ENCODE results near the gene CBLIF. TPM values are rescaled to one million over a fixed set of nuclear protein-coding genes. Genes with fewer than 3 reads are reported as not detected.
A peak's percentile ranks its signal among the peaks of the same experiment; 100 is the strongest.
"Not testable (repeated sequence)": the region's sequence is repeated elsewhere in the genome, so short reads cannot be mapped to it uniquely, and the experiment has no call there.

Gene CBLIF
- total RNA-seq, 2 experiments from 2014 or later = not detected

DNA sequence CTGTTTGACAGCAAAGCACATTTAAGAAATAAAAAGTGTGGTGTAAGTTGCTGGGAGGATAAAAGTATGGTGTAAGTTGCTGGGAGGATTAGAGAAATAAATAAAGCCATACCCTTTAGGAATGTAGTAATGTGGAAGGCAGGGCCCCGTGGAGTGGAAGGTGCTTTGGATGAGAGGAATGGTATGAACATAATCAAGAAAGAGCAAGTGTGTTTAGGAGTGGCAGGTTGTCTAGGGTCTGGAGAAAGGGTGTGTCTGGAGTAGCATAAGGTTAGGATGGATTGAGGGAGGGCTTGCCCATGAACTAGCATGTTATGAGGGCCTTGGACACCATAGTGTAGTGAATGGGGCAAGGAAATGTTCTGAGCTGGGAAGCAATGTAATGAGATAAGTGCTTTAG lies 52.8 kb downstream of the CBLIF start:
- TF ChIP-seq, protein P1, sequence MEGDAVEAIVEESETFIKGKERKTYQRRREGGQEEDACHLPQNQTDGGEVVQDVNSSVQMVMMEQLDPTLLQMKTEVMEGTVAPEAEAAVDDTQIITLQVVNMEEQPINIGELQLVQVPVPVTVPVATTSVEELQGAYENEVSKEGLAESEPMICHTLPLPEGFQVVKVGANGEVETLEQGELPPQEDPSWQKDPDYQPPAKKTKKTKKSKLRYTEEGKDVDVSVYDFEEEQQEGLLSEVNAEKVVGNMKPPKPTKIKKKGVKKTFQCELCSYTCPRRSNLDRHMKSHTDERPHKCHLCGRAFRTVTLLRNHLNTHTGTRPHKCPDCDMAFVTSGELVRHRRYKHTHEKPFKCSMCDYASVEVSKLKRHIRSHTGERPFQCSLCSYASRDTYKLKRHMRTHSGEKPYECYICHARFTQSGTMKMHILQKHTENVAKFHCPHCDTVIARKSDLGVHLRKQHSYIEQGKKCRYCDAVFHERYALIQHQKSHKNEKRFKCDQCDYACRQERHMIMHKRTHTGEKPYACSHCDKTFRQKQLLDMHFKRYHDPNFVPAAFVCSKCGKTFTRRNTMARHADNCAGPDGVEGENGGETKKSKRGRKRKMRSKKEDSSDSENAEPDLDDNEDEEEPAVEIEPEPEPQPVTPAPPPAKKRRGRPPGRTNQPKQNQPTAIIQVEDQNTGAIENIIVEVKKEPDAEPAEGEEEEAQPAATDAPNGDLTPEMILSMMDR (IDR thresholded peaks at IDR 0.05) = no peak
- no peaks in the 10 kb centered on the region for H3K27me3 Mint-ChIP-seq
- CTCF ChIA-PET = no interaction called here
- H3K27ac Mint-ChIP-seq = no peak overlapping the region
- DNase-seq (no peak), ATAC-seq (no peak)
- POLR2A ChIA-PET = no interaction called here
- no peak overlapping the region for H3K4me3 Mint-ChIP-seq
- H3K4me1 Mint-ChIP-seq (ENCODE audit: low read depth) = no peaks in the 10 kb centered on the region
- H3K36me3 Mint-ChIP-seq (ENCODE audit: low read depth) = peaks cover 12% of the 10 kb centered on the region
- intact Hi-C loops (cut with micrococcal nuclease) = no loop called here
- no peaks in the 10 kb centered on the region for H3K9me3 Mint-ChIP-seq

DNA sequence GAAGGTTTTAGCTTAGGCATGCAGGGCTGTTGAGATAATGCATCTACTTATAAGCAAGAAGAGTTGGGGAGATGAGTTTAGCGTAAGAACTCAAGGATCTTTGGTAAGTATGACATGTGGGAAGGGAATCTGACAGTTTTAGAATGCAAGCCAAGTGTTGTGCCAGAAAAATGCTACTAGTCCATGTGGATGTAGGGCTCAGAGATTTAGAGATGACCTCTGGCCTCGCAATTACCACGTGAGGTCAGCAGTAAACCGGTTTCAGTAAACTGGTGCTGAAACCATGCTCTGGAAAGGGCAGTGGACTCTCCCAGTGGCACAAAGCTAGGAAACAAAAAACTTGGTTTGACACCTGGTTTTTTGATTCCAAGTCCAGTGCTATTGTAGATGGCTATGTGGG lies 53.7 kb downstream of the CBLIF start:
- DNase-seq (no peak), ATAC-seq (no peak)
- H3K4me1 Mint-ChIP-seq (ENCODE audit: low read depth) = no peaks in the 10 kb centered on the region
- H3K4me3 Mint-ChIP-seq = no peak overlapping the region
- TF ChIP-seq, protein P1 (IDR thresholded peaks at IDR 0.05) = no peak
- POLR2A ChIA-PET = no interaction called here
- H3K27ac Mint-ChIP-seq = no peak overlapping the region
- CTCF ChIA-PET = no interaction called here
- intact Hi-C loops (cut with micrococcal nuclease) = no loop called here
- peaks cover 12% of the 10 kb centered on the region for H3K36me3 Mint-ChIP-seq (ENCODE audit: low read depth)
- no peaks in the 10 kb centered on the region for H3K9me3 Mint-ChIP-seq
- H3K27me3 Mint-ChIP-seq = no peaks in the 10 kb centered on the region

DNA sequence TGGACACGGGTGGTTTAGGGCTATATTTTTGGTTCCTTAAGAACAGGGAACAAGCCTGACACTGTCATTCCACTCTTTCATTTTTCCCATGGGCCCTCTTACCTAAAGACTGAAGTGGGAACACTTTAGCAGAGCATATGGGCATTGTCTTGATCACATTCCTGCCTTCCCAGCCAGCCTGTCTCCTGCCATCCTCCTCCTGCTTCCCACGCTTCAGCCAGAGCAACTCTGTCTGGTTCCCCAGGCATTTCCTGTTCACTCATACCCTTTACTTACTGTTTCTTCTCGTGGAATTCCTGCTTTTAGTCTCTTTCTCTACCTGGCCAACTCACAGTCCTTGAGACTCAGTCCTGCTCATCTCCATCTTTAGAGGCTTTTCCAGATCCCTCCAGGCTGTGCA lies 57.5 kb downstream of the CBLIF start:
- peaks cover 14% of the 10 kb centered on the region for H3K36me3 Mint-ChIP-seq (ENCODE audit: low read depth)
- ATAC-seq (no peak), DNase-seq (no peak)
- no peaks in the 10 kb centered on the region for H3K27me3 Mint-ChIP-seq
- POLR2A ChIA-PET = interaction anchor here (1.6 kb wide), 1 partner anchor 21 kb away, joined by 5 read pairs; no protein-coding TSS in a partner anchor
- no peak overlapping the region for H3K27ac Mint-ChIP-seq
- intact Hi-C loops (cut with micrococcal nuclease) = no loop called here
- CTCF ChIA-PET = interaction anchor here (1.2 kb wide), 1 partner anchor 33 kb away, joined by 4 read pairs; no protein-coding TSS in a partner anchor
- H3K4me1 Mint-ChIP-seq (ENCODE audit: low read depth) = peaks cover 18% of the 10 kb centered on the region
- TF ChIP-seq, protein P1 (IDR thresholded peaks at IDR 0.05) = no peak
- H3K4me3 Mint-ChIP-seq = no peak overlapping the region
- peaks cover 2% of the 10 kb centered on the region for H3K9me3 Mint-ChIP-seq

DNA sequence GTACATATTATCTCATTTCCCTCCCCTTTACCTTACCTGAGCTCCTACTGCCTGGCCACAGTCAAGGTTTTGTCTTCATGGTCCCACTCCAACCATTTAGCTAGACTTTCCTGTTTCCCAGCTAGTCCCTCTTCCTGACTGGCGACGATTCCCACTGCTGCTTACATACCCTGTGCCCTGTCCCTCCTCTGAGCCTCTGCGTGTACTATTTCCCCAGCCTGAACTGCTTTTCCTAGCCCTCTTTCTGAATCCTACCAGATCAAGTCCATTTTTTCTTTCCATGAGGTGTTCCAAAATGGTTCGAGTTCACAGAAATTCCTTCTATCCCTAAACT lies 58.1 kb downstream of the CBLIF start:
- no peak overlapping the region for H3K27ac Mint-ChIP-seq
- H3K4me1 Mint-ChIP-seq (ENCODE audit: low read depth) = peaks cover 20% of the 10 kb centered on the region
- DNase-seq (no peak), ATAC-seq (no peak)
- ChIA-PET CTCF (interaction anchor here (1.1 kb wide), 1 partner anchor 15 kb away, joined by 3 read pairs; no protein-coding TSS in a partner anchor), POLR2A (interaction anchor here (1.6 kb wide), 1 partner anchor 20 kb away, joined by 5 read pairs; no protein-coding TSS in a partner anchor)
- H3K4me3 Mint-ChIP-seq = no peak overlapping the region
- H3K36me3 Mint-ChIP-seq (ENCODE audit: low read depth) = peaks cover 10% of the 10 kb centered on the region
- H3K9me3 Mint-ChIP-seq = peaks cover 2% of the 10 kb centered on the region
- TF ChIP-seq, protein P1 (IDR thresholded peaks at IDR 0.05) = no peak
- intact Hi-C loops (cut with micrococcal nuclease) = no loop called here
- no peaks in the 10 kb centered on the region for H3K27me3 Mint-ChIP-seq

DNA sequence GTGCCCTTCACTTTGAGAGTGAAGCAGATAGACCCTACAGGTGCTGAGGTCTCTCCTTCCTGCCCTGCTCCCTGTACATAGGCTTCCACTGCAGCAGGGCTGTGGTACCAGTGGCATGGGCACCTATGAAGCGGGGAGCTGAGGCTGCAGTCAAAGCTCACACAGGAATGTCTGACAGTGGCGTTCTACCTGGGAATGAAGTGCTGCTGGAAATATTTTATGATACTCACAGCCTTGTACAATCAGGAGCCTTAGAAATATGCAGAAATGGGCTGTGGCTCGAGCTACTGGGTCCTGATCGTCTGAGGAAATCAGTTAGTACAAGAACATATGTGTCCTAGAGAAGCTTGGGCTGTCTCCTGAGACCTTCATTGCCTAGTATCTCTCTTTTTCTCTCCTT lies 59.5 kb downstream of the CBLIF start:
- Mint-ChIP-seq H3K36me3 (ENCODE audit: low read depth) (peaks cover 16% of the 10 kb centered on the region), H3K9me3 (peaks cover 2% of the 10 kb centered on the region), H3K27ac (no peak overlapping the region), H3K4me1 (ENCODE audit: low read depth) (peaks cover 20% of the 10 kb centered on the region), H3K27me3 (no peaks in the 10 kb centered on the region), H3K4me3 (no peak overlapping the region)
- TF ChIP-seq, protein P1 (IDR thresholded peaks at IDR 0.05) = no peak
- ATAC-seq (no peak), DNase-seq (no peak)
- POLR2A ChIA-PET = no interaction called here
- CTCF ChIA-PET = interaction anchor here (0.6 to 1.5 kb wide), 2 partner anchors 31 to 824 kb away, joined by 3 to 4 read pairs; partner anchors contain the start of gene STX3
- intact Hi-C loops (cut with micrococcal nuclease) = no loop called here

DNA sequence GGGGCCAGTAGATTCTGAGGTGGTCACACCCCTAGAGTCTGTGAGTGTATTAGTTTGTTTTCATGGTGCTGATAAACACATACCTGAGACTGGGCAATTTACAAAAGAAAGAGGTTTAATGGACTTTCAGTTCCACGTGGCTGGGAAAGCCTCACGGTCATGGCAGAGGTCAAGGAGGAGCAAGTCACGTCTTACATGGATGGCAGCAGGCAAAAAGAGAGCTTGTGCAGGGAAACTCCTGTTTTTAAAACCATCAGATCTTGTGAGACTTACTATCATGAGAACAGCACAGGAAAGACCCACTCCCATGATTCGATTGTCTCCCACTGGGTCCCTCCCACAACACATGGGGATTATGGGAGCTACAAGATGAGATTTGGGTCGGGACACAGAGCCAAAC lies 60.9 kb downstream of the CBLIF start:
- H3K27me3 Mint-ChIP-seq; H3K4me3 Mint-ChIP-seq; POLR2A ChIA-PET; H3K9me3 Mint-ChIP-seq; ATAC-seq; intact Hi-C loops (cut with micrococcal nuclease): not testable (repeated sequence)
- peaks cover 20% of the 10 kb centered on the region for H3K4me1 Mint-ChIP-seq (ENCODE audit: low read depth)
- CTCF ChIA-PET = interaction anchor here (1.3 to 1.5 kb wide), 2 partner anchors 29 to 31 kb away, joined by 4 to 8 read pairs; partner anchors contain the start of gene STX3
- DNase-seq = peak; percentile 3
- peak overlapping the region; percentile 27 for H3K27ac Mint-ChIP-seq
- H3K36me3 Mint-ChIP-seq (ENCODE audit: low read depth) = peaks cover 16% of the 10 kb centered on the region

Measured in activated CD8-positive, alpha-beta T cell treated with anti-CD3 and anti-CD28 coated beads for 36 hours (primary cell).